ENCODE measurements around the gene DRD3. TPM values are rescaled to one million over a fixed set of nuclear protein-coding genes. Genes with fewer than 3 reads are reported as not detected.

The DRD3 gene
- total and polyA plus RNA-seq, 4 donors, result 0.60 to 0.79 (median 0.63) TPM; not detected in 1

DNA sequence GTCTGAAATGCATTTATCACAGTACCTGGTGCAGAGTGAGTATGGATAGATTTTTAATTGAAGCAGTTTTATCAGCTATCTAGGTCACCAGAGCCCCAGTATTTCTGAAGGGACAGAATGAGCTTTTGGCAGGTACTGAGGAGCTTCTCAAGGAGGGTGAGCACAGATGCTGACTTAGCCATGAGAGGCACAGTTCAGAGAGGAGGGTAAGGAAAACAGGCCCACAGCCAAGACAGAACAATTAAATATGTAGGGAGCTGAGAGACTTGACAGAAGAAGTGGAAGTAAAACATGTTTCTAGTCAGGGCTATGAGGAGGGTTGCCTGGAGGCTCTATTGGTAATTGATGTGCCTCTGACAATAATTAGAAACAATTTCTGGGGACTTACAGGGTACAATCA, 38.4 kb upstream of the DRD3 start:
- DNase-seq (ENCODE audit: low read depth in 4 of 6, low spot score in 6 of 6), result peak in 1 of 6 donors; percentile 32
- Histone ChIP-seq H3K4me3 (ENCODE audit: low read depth, low read length) (no peak overlapping the region), H3K4me1 (ENCODE audit: control insufficient read depth, insufficient read depth, low read length) (peaks cover 8% of the 10 kb centered on the region), H3K27ac (ENCODE audit: low read depth, low read length) (no peak overlapping the region), H3K36me3 (ENCODE audit: control insufficient read depth, insufficient read depth, low read length) (no peaks in the 10 kb centered on the region), H3K9me3 (ENCODE audit: control insufficient read depth, insufficient read depth, low read length) (no peaks in the 10 kb centered on the region), H3K27me3 (ENCODE audit: control insufficient read depth, insufficient read depth, low read length) (no peaks in the 10 kb centered on the region)

DNA sequence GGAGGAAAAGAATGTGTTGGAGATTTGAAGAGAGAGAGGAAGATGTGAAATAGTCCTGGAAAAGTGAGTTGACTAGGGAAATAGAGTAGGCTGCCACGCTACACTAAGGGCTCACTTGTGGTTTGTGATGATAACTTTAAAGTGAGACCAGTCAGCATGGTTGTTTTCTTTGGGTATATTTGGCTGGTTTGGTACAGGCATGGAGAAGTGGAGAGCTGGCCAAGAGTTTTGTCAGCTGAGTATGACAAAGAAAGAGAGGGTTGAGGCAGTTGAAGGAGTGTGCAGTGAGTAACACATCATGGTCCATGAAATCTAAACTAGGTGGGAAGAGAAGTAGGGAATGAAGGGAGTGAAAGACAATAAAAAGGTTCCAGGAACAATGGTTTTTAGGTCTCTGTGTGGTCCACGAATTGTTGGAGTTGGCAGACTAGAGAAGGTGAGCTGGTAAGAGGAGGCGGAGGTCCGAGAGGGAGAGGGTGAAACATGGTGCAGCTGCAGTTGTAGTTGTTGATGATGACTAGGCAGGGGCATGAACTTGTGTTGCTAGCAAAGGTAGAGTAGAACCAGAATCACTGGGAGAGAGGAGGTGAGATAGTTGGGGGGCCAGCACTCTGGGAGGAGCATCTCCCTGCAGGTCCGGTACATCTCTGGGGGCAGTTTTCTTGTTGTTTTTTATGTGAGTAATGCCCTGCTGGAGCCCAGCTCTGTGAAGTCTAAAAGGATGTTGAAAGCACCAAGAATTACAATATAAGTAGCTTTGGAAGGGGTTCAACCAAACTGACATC, 37.5 kb upstream of the DRD3 start:
- H3K27ac ChIP-seq (ENCODE audit: low read depth, low read length), result no peak overlapping the region
- no peaks in the 10 kb centered on the region for H3K36me3 ChIP-seq (ENCODE audit: control insufficient read depth, insufficient read depth, low read length)
- WGBS (ENCODE audit: insufficient coverage), result 94% methylated on average over 5 of the region's 5 CpGs
- no peak for DNase-seq (ENCODE audit: low read depth in 4 of 6, low spot score in 6 of 6)
- peaks cover 8% of the 10 kb centered on the region for H3K4me1 ChIP-seq (ENCODE audit: control insufficient read depth, insufficient read depth, low read length)
- no peaks in the 10 kb centered on the region for H3K9me3 ChIP-seq (ENCODE audit: control insufficient read depth, insufficient read depth, low read length)
- no peak overlapping the region for H3K4me3 ChIP-seq (ENCODE audit: low read depth, low read length)
- no peaks in the 10 kb centered on the region for H3K27me3 ChIP-seq (ENCODE audit: control insufficient read depth, insufficient read depth, low read length)

- Histone ChIP-seq H3K36me3 (ENCODE audit: control insufficient read depth, insufficient read depth, low read length) (no peaks in the 10 kb centered on the region), H3K9me3 (ENCODE audit: control insufficient read depth, insufficient read depth, low read length) (no peaks in the 10 kb centered on the region), H3K4me3 (ENCODE audit: low read depth, low read length) (no peak overlapping the region), H3K4me1 (ENCODE audit: control insufficient read depth, insufficient read depth, low read length) (peaks cover 8% of the 10 kb centered on the region), H3K27me3 (ENCODE audit: control insufficient read depth, insufficient read depth, low read length) (no peaks in the 10 kb centered on the region), H3K27ac (ENCODE audit: low read depth, low read length) (no peak overlapping the region)
- DNase-seq (ENCODE audit: low read depth in 4 of 6, low spot score in 6 of 6), result peak in 1 of 6 donors; percentile 7
- WGBS (ENCODE audit: insufficient coverage), result 65% methylated on average over 2 of the region's 6 CpGs
Measured at GRCh38 chr3:114214542-114215341, 35.9 kb upstream of the DRD3 start.

- Histone ChIP-seq H3K9me3 (ENCODE audit: control insufficient read depth, insufficient read depth, low read length) (no peaks in the 10 kb centered on the region), H3K27ac (ENCODE audit: low read depth, low read length) (no peak overlapping the region), H3K4me1 (ENCODE audit: control insufficient read depth, insufficient read depth, low read length) (peaks cover 8% of the 10 kb centered on the region), H3K4me3 (ENCODE audit: low read depth, low read length) (peak overlapping the region; percentile 0), H3K36me3 (ENCODE audit: control insufficient read depth, insufficient read depth, low read length) (no peaks in the 10 kb centered on the region), H3K27me3 (ENCODE audit: control insufficient read depth, insufficient read depth, low read length) (no peaks in the 10 kb centered on the region)
- DNase-seq (ENCODE audit: low read depth in 4 of 6, low spot score in 6 of 6), result peak in 4 of 6 donors; percentile 27 to 91 (median 42)
- WGBS (ENCODE audit: insufficient coverage), result 32% methylated on average over 16 of the region's 19 CpGs
Measured at GRCh38 chr3:114213627-114214541, 35.0 kb upstream of the DRD3 start.

GRCh38 chr3:114213292-114213626, 34.4 kb upstream of the DRD3 start:
- H3K27ac ChIP-seq (ENCODE audit: low read depth, low read length), result no peak overlapping the region
- DNase-seq (ENCODE audit: low read depth in 4 of 6, low spot score in 6 of 6), result peak in 2 of 6 donors; percentile 10 to 20
- H3K36me3 ChIP-seq (ENCODE audit: control insufficient read depth, insufficient read depth, low read length), result no peaks in the 10 kb centered on the region
- no peaks in the 10 kb centered on the region for H3K27me3 ChIP-seq (ENCODE audit: control insufficient read depth, insufficient read depth, low read length)
- peaks cover 8% of the 10 kb centered on the region for H3K4me1 ChIP-seq (ENCODE audit: control insufficient read depth, insufficient read depth, low read length)
- no peak overlapping the region for H3K4me3 ChIP-seq (ENCODE audit: low read depth, low read length)
- no CpG with 5 or more reads among the region's 4 CpGs for whole genome bisulfite sequencing (ENCODE audit: insufficient coverage)
- H3K9me3 ChIP-seq (ENCODE audit: control insufficient read depth, insufficient read depth, low read length), result no peaks in the 10 kb centered on the region

DNA sequence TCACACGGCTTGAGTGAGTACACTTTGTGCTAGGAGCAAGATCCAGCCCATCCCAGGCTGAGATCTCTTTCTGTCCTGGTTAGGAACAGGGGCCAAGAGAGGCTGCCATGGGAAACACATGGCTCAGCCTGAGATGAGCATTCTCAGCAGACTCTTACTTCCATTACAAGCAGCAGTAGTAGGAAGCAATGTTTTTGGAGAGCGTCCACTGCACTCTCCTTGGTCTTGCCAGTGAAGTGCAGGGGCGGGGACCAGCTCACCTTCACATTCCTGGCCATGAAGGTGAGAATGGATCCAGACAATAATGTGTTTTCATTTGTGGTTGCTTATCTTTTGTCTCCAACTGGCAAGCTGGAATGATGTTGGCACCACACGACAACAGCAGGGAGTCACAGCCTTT, 33.8 kb upstream of the DRD3 start:
- no peak overlapping the region for H3K4me3 ChIP-seq (ENCODE audit: low read depth, low read length)
- 92% methylated on average over 4 of the region's 4 CpGs for WGBS (ENCODE audit: insufficient coverage)

DNA sequence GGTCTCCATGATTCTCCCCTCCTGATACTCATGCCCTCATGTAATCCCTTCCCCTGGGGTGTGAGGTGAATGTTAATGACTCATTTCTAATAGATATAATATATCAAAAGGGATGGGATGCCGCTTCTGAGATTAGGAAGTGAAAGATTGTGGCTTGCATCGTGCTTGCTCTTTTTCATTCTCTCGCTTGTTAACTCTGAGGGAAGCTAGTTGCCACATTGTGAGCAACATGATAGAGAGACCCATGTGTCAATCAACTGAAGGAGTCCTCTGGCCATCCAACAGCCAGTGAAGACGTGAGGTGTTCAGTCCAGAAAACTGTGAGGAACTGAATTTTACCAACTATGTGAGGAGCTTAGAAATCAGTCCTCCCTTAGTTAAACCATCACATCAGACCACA, 28.9 kb upstream of the DRD3 start:
- no peaks in the 10 kb centered on the region for H3K36me3 ChIP-seq (ENCODE audit: control insufficient read depth, insufficient read depth, low read length)
- 100% methylated on average over 2 of the region's 4 CpGs for WGBS (ENCODE audit: insufficient coverage)
- H3K9me3 ChIP-seq (ENCODE audit: control insufficient read depth, insufficient read depth, low read length), result no peaks in the 10 kb centered on the region
- no peaks in the 10 kb centered on the region for H3K4me1 ChIP-seq (ENCODE audit: control insufficient read depth, insufficient read depth, low read length)
- H3K27ac ChIP-seq (ENCODE audit: low read depth, low read length), result no peak overlapping the region
- no peak for DNase-seq (ENCODE audit: low read depth in 4 of 6, low spot score in 6 of 6)
- H3K27me3 ChIP-seq (ENCODE audit: control insufficient read depth, insufficient read depth, low read length), result no peaks in the 10 kb centered on the region
- H3K4me3 ChIP-seq (ENCODE audit: low read depth, low read length), result no peak overlapping the region

More for the DNA sequence above, 33.8 kb upstream of the DRD3 start:
- Histone ChIP-seq H3K4me1 (ENCODE audit: control insufficient read depth, insufficient read depth, low read length) (peaks cover 8% of the 10 kb centered on the region), H3K36me3 (ENCODE audit: control insufficient read depth, insufficient read depth, low read length) (no peaks in the 10 kb centered on the region), H3K27me3 (ENCODE audit: control insufficient read depth, insufficient read depth, low read length) (no peaks in the 10 kb centered on the region), H3K27ac (ENCODE audit: low read depth, low read length) (no peak overlapping the region), H3K9me3 (ENCODE audit: control insufficient read depth, insufficient read depth, low read length) (no peaks in the 10 kb centered on the region)
- DNase-seq (ENCODE audit: low read depth in 4 of 6, low spot score in 6 of 6), result no peak

- H3K36me3 ChIP-seq (ENCODE audit: control insufficient read depth, insufficient read depth, low read length), result no peaks in the 10 kb centered on the region
- DNase-seq (ENCODE audit: low read depth in 4 of 6, low spot score in 6 of 6), result no peak
- H3K27ac ChIP-seq (ENCODE audit: low read depth, low read length), result no peak overlapping the region
- no peaks in the 10 kb centered on the region for H3K27me3 ChIP-seq (ENCODE audit: control insufficient read depth, insufficient read depth, low read length)
- no CpG with 5 or more reads among the region's 3 CpGs for WGBS (ENCODE audit: insufficient coverage)
- H3K4me3 ChIP-seq (ENCODE audit: low read depth, low read length), result no peak overlapping the region
- H3K4me1 ChIP-seq (ENCODE audit: control insufficient read depth, insufficient read depth, low read length), result no peaks in the 10 kb centered on the region
- H3K9me3 ChIP-seq (ENCODE audit: control insufficient read depth, insufficient read depth, low read length), result no peaks in the 10 kb centered on the region
Measured at GRCh38 chr3:114206342-114206741, 27.5 kb upstream of the DRD3 start.

DNA sequence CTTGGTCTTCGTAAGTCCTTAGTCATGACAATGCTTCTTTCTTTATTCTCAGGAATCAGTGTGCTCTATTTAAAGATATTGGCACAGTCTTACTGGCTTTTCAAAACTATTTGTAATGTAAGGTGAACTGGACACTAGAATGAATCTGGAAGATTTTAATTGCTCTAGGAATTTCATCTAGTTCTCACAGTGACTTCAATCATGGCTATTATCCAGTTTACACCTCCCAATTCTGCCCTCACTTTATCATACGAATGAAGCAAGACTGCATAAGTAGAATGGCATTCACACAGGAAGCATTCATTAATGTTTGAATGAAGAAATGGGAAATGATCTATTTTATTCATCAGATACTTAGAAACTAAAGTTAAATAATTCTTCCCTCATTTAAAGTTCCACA, 26.7 kb upstream of the DRD3 start:
- WGBS (ENCODE audit: insufficient coverage), result no CpG with 5 or more reads among the region's 2 CpGs
- Histone ChIP-seq H3K27ac (ENCODE audit: low read depth, low read length) (no peak overlapping the region), H3K4me1 (ENCODE audit: control insufficient read depth, insufficient read depth, low read length) (no peaks in the 10 kb centered on the region), H3K36me3 (ENCODE audit: control insufficient read depth, insufficient read depth, low read length) (no peaks in the 10 kb centered on the region), H3K27me3 (ENCODE audit: control insufficient read depth, insufficient read depth, low read length) (no peaks in the 10 kb centered on the region), H3K9me3 (ENCODE audit: control insufficient read depth, insufficient read depth, low read length) (no peaks in the 10 kb centered on the region), H3K4me3 (ENCODE audit: low read depth, low read length) (no peak overlapping the region)
- no peak for DNase-seq (ENCODE audit: low read depth in 4 of 6, low spot score in 6 of 6)
